ENCODE data around the gene UBE2V1. TPM values are rescaled to one million over a fixed set of nuclear protein-coding genes. Genes with fewer than 3 reads are reported as not detected.

The UBE2V1 gene
- total and polyA plus RNA-seq, 7 donors: 45.2 to 165 (median 60.3) TPM

DNA sequence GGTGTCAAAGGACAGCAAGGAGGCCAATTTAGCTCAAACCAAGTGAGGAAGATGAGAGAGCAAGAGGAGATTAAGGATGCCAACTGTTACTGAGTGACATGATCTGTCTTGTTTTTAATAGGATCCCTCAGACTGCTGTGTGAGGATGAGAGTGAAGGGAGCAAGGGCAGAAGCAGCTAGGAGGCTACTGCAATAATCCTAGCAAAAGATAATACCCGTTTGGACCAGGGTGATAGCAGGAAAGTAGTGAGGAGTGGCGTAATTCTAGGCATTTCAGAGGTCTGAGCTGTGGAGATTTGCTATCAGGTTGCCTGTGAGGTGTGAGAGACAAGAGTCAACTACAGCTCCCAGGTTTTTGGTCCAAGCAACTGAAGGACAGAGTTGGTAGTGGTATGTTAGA, 14.7 kb downstream of the UBE2V1 start:
- ATAC-seq (peak; percentile 24 to 65 (median 31)), DNase-seq (no peak)
- WGBS, 3 donors: 23 to 57% (median 36%) methylated on average over 2 of the region's 2 CpGs
- H3K4me1 ChIP-seq: peaks cover 62% of the 10 kb centered on the region
- intact Hi-C loops (cut with DNase I): no loop called here
- no peaks in the 10 kb centered on the region for H3K27me3 ChIP-seq (ENCODE audit: insufficient read depth in 3 of 3, low read length in 2 of 3)
- TF ChIP-seq, protein P1, sequence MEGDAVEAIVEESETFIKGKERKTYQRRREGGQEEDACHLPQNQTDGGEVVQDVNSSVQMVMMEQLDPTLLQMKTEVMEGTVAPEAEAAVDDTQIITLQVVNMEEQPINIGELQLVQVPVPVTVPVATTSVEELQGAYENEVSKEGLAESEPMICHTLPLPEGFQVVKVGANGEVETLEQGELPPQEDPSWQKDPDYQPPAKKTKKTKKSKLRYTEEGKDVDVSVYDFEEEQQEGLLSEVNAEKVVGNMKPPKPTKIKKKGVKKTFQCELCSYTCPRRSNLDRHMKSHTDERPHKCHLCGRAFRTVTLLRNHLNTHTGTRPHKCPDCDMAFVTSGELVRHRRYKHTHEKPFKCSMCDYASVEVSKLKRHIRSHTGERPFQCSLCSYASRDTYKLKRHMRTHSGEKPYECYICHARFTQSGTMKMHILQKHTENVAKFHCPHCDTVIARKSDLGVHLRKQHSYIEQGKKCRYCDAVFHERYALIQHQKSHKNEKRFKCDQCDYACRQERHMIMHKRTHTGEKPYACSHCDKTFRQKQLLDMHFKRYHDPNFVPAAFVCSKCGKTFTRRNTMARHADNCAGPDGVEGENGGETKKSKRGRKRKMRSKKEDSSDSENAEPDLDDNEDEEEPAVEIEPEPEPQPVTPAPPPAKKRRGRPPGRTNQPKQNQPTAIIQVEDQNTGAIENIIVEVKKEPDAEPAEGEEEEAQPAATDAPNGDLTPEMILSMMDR (IDR thresholded peaks at IDR 0.05): no peak
- peaks cover 3 to 33% of the 10 kb centered on the region in 2 donors for H3K36me3 ChIP-seq (ENCODE audit: insufficient read depth in 1 of 2, low read depth in 1 of 2)
- no peaks in the 10 kb centered on the region for H3K9me3 ChIP-seq
- H3K4me3 ChIP-seq: no peak overlapping the region
- peak overlapping the region; percentile 58 for H3K27ac ChIP-seq

DNA sequence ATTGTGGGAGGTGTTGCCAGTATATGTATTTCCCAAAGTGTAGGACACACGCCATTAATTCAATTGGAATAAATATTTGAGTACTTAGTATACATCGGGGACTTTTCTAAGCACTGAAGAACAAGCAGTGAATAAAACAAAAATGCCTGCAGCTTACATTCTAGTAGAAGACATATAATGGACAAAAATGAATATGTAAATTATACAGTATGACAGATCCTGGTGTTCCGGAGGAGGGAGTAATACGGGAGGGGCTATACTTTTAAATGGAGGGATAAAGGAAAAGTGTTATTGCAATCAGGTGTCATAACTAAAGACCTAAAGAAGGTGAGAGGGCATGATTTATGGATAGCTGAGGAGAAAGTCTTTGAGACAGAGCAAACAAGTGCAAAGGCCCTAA, 15.1 kb downstream of the UBE2V1 start:
- Histone ChIP-seq H3K36me3 (ENCODE audit: insufficient read depth in 1 of 2, low read depth in 1 of 2) (peaks cover 3 to 34% of the 10 kb centered on the region in 2 donors), H3K4me3 (no peak overlapping the region), H3K27ac (peak overlapping the region; percentile 58), H3K27me3 (ENCODE audit: insufficient read depth in 3 of 3, low read length in 2 of 3) (no peaks in the 10 kb centered on the region), H3K4me1 (peaks cover 65% of the 10 kb centered on the region), H3K9me3 (no peaks in the 10 kb centered on the region)
- DNase-seq: no peak
- TF ChIP-seq, protein P1 (IDR thresholded peaks at IDR 0.05): no peak
- intact Hi-C loops (cut with DNase I): no loop called here
- ATAC-seq: no peak
- WGBS, 3 donors: 73 to 93% (median 78%) methylated on average over 4 of the region's 4 CpGs

DNA sequence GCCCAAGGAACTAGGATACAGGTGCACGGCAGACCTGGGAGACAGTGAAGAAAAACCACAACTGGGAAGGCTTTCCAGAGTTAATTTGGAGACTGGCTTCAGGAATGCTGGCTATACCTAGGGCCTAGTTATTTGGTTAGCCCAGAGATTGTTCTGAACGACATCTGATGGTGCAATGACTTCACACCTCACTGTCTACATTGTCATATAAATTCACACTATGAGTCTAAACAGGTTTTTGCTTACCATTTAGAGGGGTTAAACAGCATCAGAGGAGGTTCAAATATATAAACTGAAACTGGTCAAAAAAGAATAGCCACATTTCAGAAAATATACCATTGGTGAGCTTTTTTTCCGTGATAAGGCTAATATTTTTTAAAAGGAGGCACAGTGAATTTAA, 16.7 kb downstream of the UBE2V1 start:
- no peak for DNase-seq
- H3K4me1 ChIP-seq: peaks cover 63% of the 10 kb centered on the region
- WGBS, 3 donors: 56 to 72% (median 60%) methylated on average over 3 of the region's 3 CpGs
- no peak overlapping the region for H3K4me3 ChIP-seq
- ATAC-seq: no peak
- peak overlapping the region; percentile 34 for H3K27ac ChIP-seq
- peaks cover 3 to 34% of the 10 kb centered on the region in 2 donors for H3K36me3 ChIP-seq (ENCODE audit: insufficient read depth in 1 of 2, low read depth in 1 of 2)
- TF ChIP-seq, protein P1 (IDR thresholded peaks at IDR 0.05): no peak
- H3K27me3 ChIP-seq (ENCODE audit: insufficient read depth in 3 of 3, low read length in 2 of 3): no peaks in the 10 kb centered on the region
- intact Hi-C loops (cut with DNase I): no loop called here
- no peaks in the 10 kb centered on the region for H3K9me3 ChIP-seq

DNA sequence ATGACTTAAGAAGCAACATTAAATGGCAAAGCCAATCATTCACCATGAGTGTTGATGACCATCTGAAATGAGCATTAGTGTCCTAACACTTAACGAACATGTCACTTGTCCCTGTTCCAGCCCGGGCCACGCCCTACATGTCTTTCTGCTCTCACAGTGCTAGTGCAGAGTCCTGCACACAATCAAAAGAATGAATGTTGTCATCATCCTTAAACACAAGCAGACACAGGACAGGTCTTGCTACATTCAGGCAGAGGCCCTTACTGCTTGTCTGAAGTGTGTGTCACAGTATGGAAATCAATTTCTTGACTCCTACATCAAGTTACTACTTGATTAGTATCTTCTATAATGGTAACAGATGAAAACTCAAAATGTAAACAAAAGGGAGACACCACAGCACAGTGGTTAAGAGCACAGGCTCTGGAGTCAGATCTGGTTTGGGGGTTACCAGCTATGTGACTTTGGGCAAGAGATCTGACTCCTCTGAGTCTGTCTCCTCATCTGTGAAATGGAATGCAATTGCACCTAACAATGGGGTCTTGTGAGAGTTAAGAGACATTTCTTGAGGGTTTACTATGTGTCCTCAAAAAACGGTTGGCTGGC, 17.4 kb downstream of the UBE2V1 start:
- Histone ChIP-seq H3K9me3 (no peaks in the 10 kb centered on the region), H3K4me3 (no peak overlapping the region), H3K27ac (no peak overlapping the region), H3K27me3 (ENCODE audit: insufficient read depth in 3 of 3, low read length in 2 of 3) (no peaks in the 10 kb centered on the region), H3K36me3 (ENCODE audit: insufficient read depth in 1 of 2, low read depth in 1 of 2) (peaks cover 3 to 34% of the 10 kb centered on the region in 2 donors), H3K4me1 (peaks cover 56% of the 10 kb centered on the region)
- ATAC-seq: peak in 2 of 4 donors; percentile 26 to 32
- no peak for DNase-seq
- intact Hi-C loops (cut with DNase I): no loop called here
- WGBS, 3 donors: 60 to 72% (median 62%) methylated on average over 4 of the region's 4 CpGs
- TF ChIP-seq, protein P1 (IDR thresholded peaks at IDR 0.05): no peak

DNA sequence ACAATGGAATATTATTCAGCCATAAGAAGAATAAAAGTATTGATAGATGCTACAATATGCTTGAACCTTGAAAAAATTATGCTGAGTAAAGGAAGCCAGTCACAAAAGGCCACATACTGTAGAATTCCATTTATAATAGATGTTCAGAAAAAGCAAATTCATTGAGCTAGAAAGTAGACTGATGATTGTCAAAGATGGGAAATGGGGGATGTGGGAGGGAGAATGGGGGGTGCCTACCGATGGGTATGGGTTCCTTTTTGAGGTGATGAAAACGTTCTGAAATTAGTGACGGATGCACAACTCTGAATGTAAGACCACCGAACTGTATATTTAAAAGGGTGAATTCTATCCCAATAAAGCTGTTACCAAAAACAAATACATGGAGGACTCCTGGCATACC, 18.4 kb downstream of the UBE2V1 start:
- H3K9me3 ChIP-seq: no peaks in the 10 kb centered on the region
- no peaks in the 10 kb centered on the region for H3K27me3 ChIP-seq (ENCODE audit: insufficient read depth in 3 of 3, low read length in 2 of 3)
- H3K36me3 ChIP-seq (ENCODE audit: insufficient read depth in 1 of 2, low read depth in 1 of 2): peaks cover 3 to 39% of the 10 kb centered on the region in 2 donors
- peaks cover 47% of the 10 kb centered on the region for H3K4me1 ChIP-seq
- H3K27ac ChIP-seq: no peak overlapping the region
- ATAC-seq: no peak
- 84 to 92% (median 88%) methylated on average over 4 of the region's 4 CpGs for WGBS, 3 donors
- intact Hi-C loops (cut with DNase I): no loop called here
- H3K4me3 ChIP-seq: no peak overlapping the region
- no peak for DNase-seq
- TF ChIP-seq, protein P1 (IDR thresholded peaks at IDR 0.05): no peak
